Small intestine (tissue), 7 donors: ENCODE results near the gene CDHR4. TPM values are rescaled to one million over a fixed set of nuclear protein-coding genes. Genes with fewer than 3 reads are reported as not detected.

Source experiments
- DNase-seq, 2 donors: peaks; one replicate each; pipeline versions ENCODE4 v3.0.0 to v3.0.0-alpha.2; 2013
- FAIRE-seq: peaks from 2 replicates; lab custom pipeline; 2012; peaks lifted over from hg19 to GRCh38; lab: Jason Lieb, UNC
- H3K27ac ChIP-seq, 3 donors: one replicate each; pipeline ENCODE4 v1.5.1; 2013; ENCODE audit warnings: low read length in 2 of 3, mild to moderate bottlenecking in 2 of 3, control low read depth in 1 of 3, inconsistent platforms in 1 of 3, low read depth in 1 of 3, moderate library complexity in 1 of 3
- H3K27me3 ChIP-seq, 3 donors: one replicate each; pipeline ENCODE4 v1.6.1; 2013; ENCODE audit warnings: low read length in 3 of 3, inconsistent platforms in 1 of 3; ENCODE audit not compliant: control insufficient read depth in 3 of 3, insufficient read depth in 3 of 3
- H3K36me3 ChIP-seq, 3 donors: one replicate each; pipeline ENCODE4 v1.6.1; 2013; ENCODE audit warnings: low read length in 3 of 3, inconsistent platforms in 1 of 3, low read depth in 1 of 3, mild to moderate bottlenecking in 1 of 3, moderate library complexity in 1 of 3; ENCODE audit not compliant: control insufficient read depth in 3 of 3, insufficient read depth in 2 of 3
- H3K4me1 ChIP-seq, 3 donors: one replicate each; pipeline ENCODE4 v1.6.1; 2013; ENCODE audit warnings: low read length in 2 of 3, inconsistent platforms in 1 of 3, low read depth in 1 of 3, mild to moderate bottlenecking in 1 of 3, moderate library complexity in 1 of 3; ENCODE audit not compliant: control insufficient read depth in 3 of 3, insufficient read depth in 2 of 3
- H3K4me3 ChIP-seq, 3 donors: one replicate each; pipeline ENCODE4 v1.5.1; 2013; ENCODE audit warnings: low read length in 3 of 3, control low read depth in 1 of 3, inconsistent platforms in 1 of 3, low read depth in 1 of 3, mild to moderate bottlenecking in 1 of 3, moderate library complexity in 1 of 3
- H3K9me3 ChIP-seq, 2 donors: one replicate each; pipeline ENCODE4 v1.6.1; 2013; ENCODE audit warnings: low read depth in 1 of 2, low read length in 1 of 2; ENCODE audit not compliant: control insufficient read depth in 2 of 2, insufficient read depth in 1 of 2
- WGBS, 3 donors: extraction: QIAGEN DNeasy Blood & Tissue Kit; methylation state at CpG; one replicate each; pipeline ENCODE4 v1.1.7; 2013; 5-methylcytosine and 5-hydroxymethylcytosine counted together
- polyA plus RNA-seq, 4 donors: library from polyadenylated mRNA; stranded (reverse) in 3 of 4; unstranded in 1 of 4; fragments of 200-250 nt in 3 of 4; fragments of 120-200 nt in 1 of 4; gene quantifications; one replicate each; pipeline versions ENCODE4 v1.2.1 to v1.2.3, GENCODE V29; 2013
- donor health status: healthy with polysubstance abuse.
- donor health status: control.
- donor health status: control.
- donor health status: Bipolar disorder and iron deficiency.
- donor health status: healthy.

The CDHR4 gene
- polyA plus RNA-seq, 4 donors = 0.15 TPM; not detected in 3

GRCh38 chr3:49747792-49748480 is 51.7 kb downstream of the CDHR4 start:
- Histone ChIP-seq H3K36me3 (peaks cover 3 to 31% (median 5%) of the 10 kb centered on the region in 3 donors), H3K27ac (no peak overlapping the region), H3K4me1 (peaks cover 0 to 4% (median 0%) of the 10 kb centered on the region in 3 donors), H3K4me3 (no peak overlapping the region), H3K9me3 (no peaks in the 10 kb centered on the region), H3K27me3 (no peaks in the 10 kb centered on the region)
- FAIRE-seq (no peak), DNase-seq (no peak)
- WGBS, 3 donors = 89 to 91% (median 90%) methylated on average over 13 of the region's 13 CpGs

DNA sequence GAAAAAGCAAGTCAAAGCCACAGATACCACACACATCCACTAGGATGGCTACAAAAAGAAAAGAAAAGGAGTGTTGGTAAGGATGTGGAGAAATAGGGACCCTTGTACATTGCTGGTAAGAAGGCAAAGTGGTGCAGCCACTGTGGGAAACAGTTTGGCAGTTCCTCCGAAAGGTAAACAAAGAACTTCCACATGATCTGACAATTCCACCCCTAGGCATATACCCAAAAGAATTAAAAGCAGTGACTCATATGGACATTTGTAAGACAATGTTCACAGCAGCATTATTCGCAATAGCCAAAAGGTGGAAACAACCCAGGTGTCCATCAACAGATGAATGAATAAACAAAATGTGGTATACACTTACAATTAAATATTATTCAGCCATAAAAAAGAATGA is 53.7 kb downstream of the CDHR4 start:
- 91 to 97% (median 94%) methylated on average over 2 of the region's 2 CpGs for WGBS, 3 donors
- no peak for DNase-seq
- no peaks in the 10 kb centered on the region for H3K9me3 ChIP-seq
- no peak overlapping the region for H3K4me3 ChIP-seq
- H3K27ac ChIP-seq = no peak overlapping the region
- no peaks in the 10 kb centered on the region for H3K27me3 ChIP-seq
- peaks cover 0 to 4% (median 0%) of the 10 kb centered on the region in 3 donors for H3K4me1 ChIP-seq
- peaks cover 3 to 40% (median 5%) of the 10 kb centered on the region in 3 donors for H3K36me3 ChIP-seq
- no peak for FAIRE-seq

Other genes with a start within 250 kb of the CDHR4 start
- gene BSN, start 245.4 kb downstream of the CDHR4 start, polyA plus RNA-seq = under 1 TPM in 3 of 4 donors, not detected in 1; under 0.01 to 0.69 (median 0.64) TPM
- 10 to 100 TPM; 66.2 to 87.8 (median 81.9) TPM for gene APEH, start 125.5 kb downstream of the CDHR4 start, polyA plus RNA-seq
- 100 to 1,000 TPM; 157 to 488 (median 335) TPM for gene MST1, start 110.4 kb downstream of the CDHR4 start, polyA plus RNA-seq
- gene RNF123, start 110.3 kb downstream of the CDHR4 start, polyA plus RNA-seq = 10 to 100 TPM; 31.7 to 59.9 (median 38.0) TPM
- 1 to 10 TPM in 1 of 4 donors, under 1 TPM in 2, not detected in 1; 0.81 to 1.1 (median 0.84) TPM for gene AMIGO3, start 80.2 kb downstream of the CDHR4 start, polyA plus RNA-seq
- 10 to 100 TPM; 18.1 to 47.1 (median 21.2) TPM for gene GMPPB, start 75.9 kb downstream of the CDHR4 start, polyA plus RNA-seq
- gene IP6K1, start 13.3 kb downstream of the CDHR4 start, polyA plus RNA-seq = 10 to 100 TPM; 14.8 to 27.1 (median 18.2) TPM
- gene INKA1, start 3.4 kb upstream of the CDHR4 start, polyA plus RNA-seq = 1 to 10 TPM in 3 of 4 donors, under 1 TPM in 1; 0.67 to 2.9 (median 2.4) TPM
- gene UBA7, start 14.1 kb upstream of the CDHR4 start, polyA plus RNA-seq = 100 to 1,000 TPM in 1 of 4 donors, 10 to 100 TPM in 3; 27.7 to 160 (median 69.3) TPM
- 1 to 10 TPM; 1.4 to 8.1 (median 5.5) TPM for gene TRAIP, start 56.7 kb upstream of the CDHR4 start, polyA plus RNA-seq
- gene CAMKV, start 70.0 kb upstream of the CDHR4 start, polyA plus RNA-seq = 10 to 100 TPM in 1 of 4 donors, under 1 TPM in 2, not detected in 1; 0.15 to 32.1 (median 0.81) TPM
- gene MST1R, start 104.0 kb upstream of the CDHR4 start, polyA plus RNA-seq = 100 to 1,000 TPM in 2 of 4 donors, 10 to 100 TPM in 2; 46.8 to 145 (median 84.5) TPM
- 10 to 100 TPM; 15.9 to 48.1 (median 29.9) TPM for gene MON1A, start 129.9 kb upstream of the CDHR4 start, polyA plus RNA-seq
- gene RBM6, start 140.3 kb upstream of the CDHR4 start, polyA plus RNA-seq = 100 to 1,000 TPM in 3 of 4 donors, 10 to 100 TPM in 1; 61.0 to 409 (median 167) TPM